Neural cell (in vitro differentiated cells): ENCODE results near the gene TPM2. TPM values are rescaled to one million over a fixed set of nuclear protein-coding genes. Genes with fewer than 3 reads are reported as not detected.

Source experiments
- H2AFZ ChIP-seq: fragments of 200-600, 300-800 bp; sonication (generic), shearing (Covaris generic); 2 replicates; pipeline ENCODE4 v1.6.0; 2014; ENCODE audit warnings: low read depth, mild to moderate bottlenecking, antibody characterized with exemption, low read length, moderate library complexity
- H3F3A ChIP-seq: fragments of 200-600 bp; shearing (Covaris generic); 2 replicates; pipeline ENCODE4 v1.6.1; 2016; ENCODE audit warnings: mild to moderate bottlenecking, moderate library complexity, mixed read lengths, antibody characterized with exemption, low read length; ENCODE audit not compliant: insufficient read depth, poor library complexity, severe bottlenecking
- H3K27ac ChIP-seq: fragments of 200-600, 300-800 bp; sonication (generic), shearing (Covaris generic); 2 replicates; pipeline ENCODE4 v1.5.1; 2014; ENCODE audit warnings: mild to moderate bottlenecking, low read length, moderate library complexity
- H3K27me3 ChIP-seq: fragments of 300-800, 200-600 bp; sonication (generic), shearing (Covaris generic); 2 replicates; pipeline ENCODE4 v1.6.0; 2014; ENCODE audit warnings: mild to moderate bottlenecking, low read depth, low read length, moderate library complexity; ENCODE audit not compliant: insufficient read depth
- H3K36me3 ChIP-seq: fragments of 300-800, 200-600 bp; sonication (generic), shearing (Covaris generic); 2 replicates; pipeline ENCODE4 v1.5.1; 2014; ENCODE audit warnings: mild to moderate bottlenecking, antibody characterized with exemption, low read length, moderate library complexity; ENCODE audit not compliant: insufficient read depth
- H3K4me2 ChIP-seq: fragments of 300-800, 200-600 bp; sonication (generic), shearing (Covaris generic); 2 replicates; pipeline ENCODE4 v1.6.0; 2014; ENCODE audit warnings: mild to moderate bottlenecking, low read length
- H3K4me3 ChIP-seq: fragments of 300-800, 200-600 bp; sonication (generic), shearing (Covaris generic); 2 replicates; pipeline ENCODE4 v1.5.1; 2014; ENCODE audit warnings: mild to moderate bottlenecking, low read length, moderate library complexity
- H3K79me2 ChIP-seq: fragments of 200-600 bp; shearing (Covaris generic); replicated peaks from 2 replicates; pipeline ENCODE4 v1.6.0; 2014; ENCODE audit warnings: mild to moderate bottlenecking, low read length, moderate library complexity; ENCODE audit not compliant: insufficient read depth
- H3K9ac ChIP-seq: fragments of 300-800, 200-600 bp; sonication (generic), shearing (Covaris generic); 2 replicates; pipeline ENCODE4 v1.6.1; 2016; ENCODE audit warnings: mild to moderate bottlenecking, low read length, mixed read lengths
- H3K9me2 ChIP-seq: fragments of 200-600 bp; shearing (Covaris generic); 2 replicates; pipeline ENCODE4 v1.6.1; 2016; ENCODE audit warnings: mild to moderate bottlenecking, low read length, mixed read lengths; ENCODE audit not compliant: insufficient read depth
- H3K9me3 ChIP-seq: fragments of 200-600, 300-800 bp; sonication (generic), shearing (Covaris generic); 2 replicates; pipeline ENCODE4 v1.6.1; 2016; ENCODE audit warnings: mild to moderate bottlenecking, mixed run types, low read length, moderate library complexity, mixed read lengths
- H4K20me1 ChIP-seq: fragments of 200-600 bp; shearing (Covaris generic); 2 replicates; pipeline ENCODE4 v1.6.1; 2016; ENCODE audit warnings: mild to moderate bottlenecking, mixed run types; ENCODE audit not compliant: insufficient read depth
- CTCF ChIP-seq: fragments of 450-650 bp; IDR thresholded peaks from 2 replicates; pipeline ENCODE4 v1.5.1; 2014; ENCODE audit warnings: antibody characterized with exemption, mild to moderate bottlenecking, moderate library complexity; ENCODE audit not compliant: poor library complexity, severe bottlenecking
- EP300 ChIP-seq: fragments of 450-650 bp; conservative IDR thresholded peaks from 2 replicates; pipeline ENCODE4 v1.6.1; 2014; ENCODE audit warnings: antibody characterized with exemption, mild to moderate bottlenecking, moderate library complexity; ENCODE audit not compliant: poor library complexity, severe bottlenecking
- EZH2 ChIP-seq: fragments of 200-600, 300-800 bp; shearing (Covaris generic), sonication (generic); IDR thresholded peaks from 2 replicates; pipeline ENCODE4 v1.6.1; 2014; ENCODE audit warnings: antibody characterized with exemption, low read length, borderline replicate concordance, mild to moderate bottlenecking; ENCODE audit not compliant: insufficient read depth, poor library complexity, severe bottlenecking
- MXI1 ChIP-seq: fragments of 450-650 bp; conservative IDR thresholded peaks from 2 replicates; pipeline ENCODE4 v1.6.1; 2014; ENCODE audit warnings: antibody characterized with exemption, mild to moderate bottlenecking; ENCODE audit not compliant: poor library complexity, severe bottlenecking
- POLR2AphosphoS5 ChIP-seq: IDR thresholded peaks from 2 replicates; pipeline ENCODE4 v1.6.1; 2012
- RAD21 ChIP-seq: fragments of 450-650 bp; conservative IDR thresholded peaks from 2 replicates; pipeline ENCODE4 v1.6.1; 2014; ENCODE audit warnings: antibody characterized with exemption, mild to moderate bottlenecking, moderate library complexity
- REST ChIP-seq: IDR thresholded peaks from 2 replicates; pipeline ENCODE4 v1.6.1; 2012; ENCODE audit warnings: borderline replicate concordance
- SMC3 ChIP-seq: fragments of 450-650 bp; conservative IDR thresholded peaks from 2 replicates; pipeline ENCODE4 v1.6.1; 2014; ENCODE audit warnings: antibody characterized with exemption, mild to moderate bottlenecking, moderate library complexity; ENCODE audit not compliant: poor library complexity
- TAF1 ChIP-seq: IDR thresholded peaks from 2 replicates; pipeline ENCODE4 v1.6.1; 2012; ENCODE audit warnings: low read depth
- polyA plus RNA-seq: library from polyadenylated mRNA; depleted of rRNA; stranded (reverse); fragments of >200 nt; gene quantifications from 2 replicates; pipeline ENCODE4 v1.2.3, GENCODE V29; 2014

TPM2 gene
- polyA plus RNA-seq, 1 donor from 2014 or later = not detected

- no peaks in the 10 kb centered on the region for H3K9me3 ChIP-seq
- H2AFZ ChIP-seq = no peak overlapping the region
- no peak overlapping the region for H3K4me3 ChIP-seq
- H3K36me3 ChIP-seq = peaks cover 5% of the 10 kb centered on the region
- no peaks in the 10 kb centered on the region for H3K79me2 ChIP-seq
- no peak overlapping the region for H3K4me2 ChIP-seq
- no peaks in the 10 kb centered on the region for H4K20me1 ChIP-seq
- no peaks in the 10 kb centered on the region for H3K9me2 ChIP-seq
- no peaks in the 10 kb centered on the region for H3F3A ChIP-seq
- no peak overlapping the region for H3K9ac ChIP-seq
- H3K27ac ChIP-seq = no peak overlapping the region
- no peaks in the 10 kb centered on the region for H3K27me3 ChIP-seq
- TF ChIP-seq CTCF (no peak), RAD21 (no peak), SMC3 (no peak), MXI1 (no peak), REST (no peak), EZH2 (no peak), EP300 (no peak), POLR2AphosphoS5 (no peak), TAF1 (no peak)
Observed at GRCh38 chr9:35705372-35705771, 15.6 kb upstream of the TPM2 start.

- no peak overlapping the region for H3K4me3 ChIP-seq
Observed at GRCh38 chr9:35703906-35704672, 14.4 kb upstream of the TPM2 start.

More at GRCh38 chr9:35703906-35704672, 14.4 kb upstream of the TPM2 start:
- TF ChIP-seq CTCF = no peak
- no peak for TF ChIP-seq EP300
- no peak for TF ChIP-seq SMC3
- no peak for TF ChIP-seq MXI1
- TF ChIP-seq RAD21 = no peak
- no peak for TF ChIP-seq TAF1
- no peak for TF ChIP-seq REST
- TF ChIP-seq POLR2AphosphoS5 = no peak
- no peak for TF ChIP-seq EZH2
- Histone ChIP-seq H3F3A (no peaks in the 10 kb centered on the region), H3K27ac (no peak overlapping the region), H3K9me3 (no peaks in the 10 kb centered on the region), H3K36me3 (peaks cover 5% of the 10 kb centered on the region), H2AFZ (no peak overlapping the region), H3K9ac (no peak overlapping the region), H3K4me2 (no peak overlapping the region), H4K20me1 (no peaks in the 10 kb centered on the region), H3K27me3 (no peaks in the 10 kb centered on the region), H3K79me2 (no peaks in the 10 kb centered on the region), H3K9me2 (no peaks in the 10 kb centered on the region)
